T-helper 1 cell treated with Interleukin-12 subunit alpha and Interleukin-12 subunit beta and Interleukin-4 antibody, amounts not matched to agents 30 μg/mL and 1 μg/mL, for 36 hours (primary cell): ENCODE measurements around the gene COL9A2.
"Not testable (repeated sequence)": the region's sequence is repeated elsewhere in the genome, so short reads cannot be mapped to it uniquely, and the experiment has no call there.

Source experiments
- H3K27ac Mint-ChIP-seq: one replicate; pipeline ENCODE4 v1.8.0; 2021; ENCODE audit warnings: mild to moderate bottlenecking, mixed read lengths
- H3K27me3 Mint-ChIP-seq: one replicate; pipeline ENCODE4 v1.8.0; 2021; ENCODE audit warnings: low read depth, mixed read lengths
- H3K36me3 Mint-ChIP-seq: one replicate; pipeline ENCODE4 v1.8.0; 2021; ENCODE audit warnings: low read depth, mixed read lengths
- H3K4me1 Mint-ChIP-seq: one replicate; pipeline ENCODE4 v1.8.0; 2021; ENCODE audit warnings: low read depth, mixed read lengths
- H3K4me3 Mint-ChIP-seq: one replicate; pipeline ENCODE4 v1.8.0; 2021; ENCODE audit warnings: mild to moderate bottlenecking, moderate library complexity, mixed read lengths
- H3K9me3 Mint-ChIP-seq: one replicate; pipeline ENCODE4 v1.8.0; 2021; ENCODE audit warnings: mixed read lengths

COL9A2 gene

DNA sequence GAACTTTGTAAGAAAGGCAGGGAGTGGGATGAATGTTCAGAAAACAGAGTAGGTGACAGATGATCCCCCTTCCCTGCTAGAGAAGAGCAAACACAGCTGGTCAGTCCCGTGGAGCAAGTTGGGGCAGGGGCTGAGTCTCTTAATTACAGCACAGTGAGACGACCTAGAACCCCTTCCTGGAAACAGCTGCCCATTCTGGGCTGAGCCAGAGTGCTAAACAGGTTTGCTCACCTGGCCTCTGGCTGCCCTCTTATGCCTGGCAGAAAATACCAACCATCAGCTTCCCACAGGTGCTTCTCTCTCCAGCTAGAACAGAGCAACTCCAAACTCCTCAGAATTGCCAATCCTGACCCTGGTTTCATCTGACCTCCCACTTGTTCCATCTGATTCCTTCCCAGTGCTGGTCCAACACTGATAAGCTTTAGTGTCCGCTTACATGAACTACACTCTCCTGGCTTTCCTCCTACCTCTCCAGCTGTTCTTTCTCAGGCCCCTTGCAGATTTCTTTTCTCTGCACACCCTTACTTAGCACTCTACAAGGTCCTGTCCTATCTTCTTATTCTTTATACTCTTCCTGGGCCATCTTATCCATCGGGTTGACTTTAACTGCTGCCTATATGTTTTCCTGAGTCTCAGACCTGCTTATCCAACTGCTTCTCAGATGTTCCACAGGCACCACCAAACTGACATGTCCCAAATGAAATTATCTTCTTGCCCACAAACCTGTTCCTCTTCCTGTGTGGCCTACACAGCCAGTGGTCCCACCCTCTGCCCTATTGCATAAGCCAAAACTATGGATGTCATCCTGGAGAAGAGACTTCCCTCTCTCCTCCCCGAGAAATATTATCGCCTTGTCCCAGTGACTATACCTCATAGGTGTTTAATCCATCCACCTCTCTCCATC, 22.6 kb upstream of the COL9A2 start:
- no peaks in the 10 kb centered on the region for H3K27me3 Mint-ChIP-seq
- peaks cover 2% of the 10 kb centered on the region for H3K36me3 Mint-ChIP-seq
- peak overlapping the region; percentile 31 for H3K4me3 Mint-ChIP-seq
- no peaks in the 10 kb centered on the region for H3K9me3 Mint-ChIP-seq
- H3K27ac Mint-ChIP-seq: peak overlapping the region; percentile 96
- H3K4me1 Mint-ChIP-seq: peaks cover 50% of the 10 kb centered on the region

DNA sequence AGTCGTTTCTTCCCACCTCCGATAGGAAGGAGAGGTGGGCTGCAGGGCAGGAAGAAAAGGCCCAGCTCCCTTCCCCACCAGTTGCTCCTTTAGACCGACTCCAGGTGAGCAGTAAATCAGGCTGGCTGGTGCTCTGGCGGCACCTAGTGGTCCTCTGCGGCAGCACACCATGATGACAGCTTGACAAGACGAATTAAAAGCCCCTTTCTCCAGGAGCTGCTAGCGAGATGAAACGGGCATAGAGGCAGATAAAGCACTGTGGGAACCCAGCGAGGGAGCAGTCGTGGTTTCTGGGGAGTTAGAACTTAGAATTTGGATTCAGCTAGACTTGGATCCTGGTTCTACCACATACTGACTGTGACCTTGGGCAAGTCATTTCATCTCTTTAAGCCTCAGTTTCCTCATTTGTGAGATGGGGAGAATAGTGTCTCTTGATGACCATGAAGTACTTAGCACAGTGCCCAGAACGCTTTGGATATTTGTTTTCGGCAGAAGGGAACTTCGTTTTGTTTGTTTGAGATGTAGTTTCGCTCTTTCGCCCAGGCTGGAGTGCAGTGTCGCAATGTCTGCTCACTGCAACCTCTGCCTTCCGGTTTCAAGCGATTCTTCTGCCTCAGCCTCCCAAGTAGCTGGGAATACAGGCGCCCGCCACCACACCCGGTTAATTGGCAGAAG, 21.8 kb upstream of the COL9A2 start:
- peaks cover 2% of the 10 kb centered on the region for H3K36me3 Mint-ChIP-seq
- H3K9me3 Mint-ChIP-seq: no peaks in the 10 kb centered on the region
- H3K27ac Mint-ChIP-seq: peak overlapping the region; percentile 87
- H3K4me3 Mint-ChIP-seq: peak overlapping the region; percentile 68
- no peaks in the 10 kb centered on the region for H3K27me3 Mint-ChIP-seq
- peaks cover 43% of the 10 kb centered on the region for H3K4me1 Mint-ChIP-seq

GRCh38 chr1:40337443-40337842, 20.4 kb upstream of the COL9A2 start:
- H3K4me3 Mint-ChIP-seq: no peak overlapping the region
- no peaks in the 10 kb centered on the region for H3K27me3 Mint-ChIP-seq
- no peaks in the 10 kb centered on the region for H3K9me3 Mint-ChIP-seq
- H3K27ac Mint-ChIP-seq: no peak overlapping the region
- peaks cover 35% of the 10 kb centered on the region for H3K4me1 Mint-ChIP-seq
- peaks cover 2% of the 10 kb centered on the region for H3K36me3 Mint-ChIP-seq

DNA sequence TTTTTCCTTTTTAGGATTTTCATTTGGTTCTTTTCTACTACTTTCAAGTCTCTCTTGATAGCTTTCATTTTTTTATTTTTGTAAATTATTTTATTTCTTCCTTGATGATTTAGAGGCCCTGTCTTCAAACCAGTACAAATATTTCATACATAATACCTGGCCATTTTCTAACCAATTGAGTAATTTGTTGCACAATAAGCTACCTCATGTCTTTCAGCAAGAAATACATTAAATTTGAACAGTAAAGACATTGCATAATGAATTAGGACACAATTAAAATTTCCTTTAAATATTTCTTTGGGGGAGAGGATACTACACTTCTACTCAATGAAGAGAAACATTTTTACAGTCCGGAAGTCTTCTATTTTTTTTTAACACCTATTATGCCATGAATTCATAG, 15.6 kb upstream of the COL9A2 start:
- Mint-ChIP-seq H3K4me3 (no peak overlapping the region), H3K27ac (no peak overlapping the region), H3K27me3 (no peaks in the 10 kb centered on the region), H3K4me1 (no peaks in the 10 kb centered on the region), H3K36me3 (no peaks in the 10 kb centered on the region), H3K9me3 (no peaks in the 10 kb centered on the region)

- H3K4me1 Mint-ChIP-seq, H3K27ac Mint-ChIP-seq, H3K27me3 Mint-ChIP-seq, H3K9me3 Mint-ChIP-seq, H3K4me3 Mint-ChIP-seq, H3K36me3 Mint-ChIP-seq: not testable (repeated sequence)
These were observed 14.3 kb upstream of the COL9A2 start for GRCh38 chr1:40331403-40331802.

- Mint-ChIP-seq H3K27me3 (peaks cover 36% of the 10 kb centered on the region), H3K36me3 (peaks cover 8% of the 10 kb centered on the region), H3K27ac (no peak overlapping the region), H3K9me3 (no peaks in the 10 kb centered on the region), H3K4me1 (peaks cover 26% of the 10 kb centered on the region), H3K4me3 (no peak overlapping the region)
These were observed 2.0 kb upstream of the COL9A2 start for GRCh38 chr1:40318970-40319621.

GRCh38 chr1:40318476-40318875, 1.4 kb upstream of the COL9A2 start:
- Mint-ChIP-seq H3K9me3 (no peaks in the 10 kb centered on the region), H3K36me3 (peaks cover 8% of the 10 kb centered on the region), H3K4me1 (peaks cover 30% of the 10 kb centered on the region), H3K27me3 (peaks cover 30% of the 10 kb centered on the region), H3K27ac (peak overlapping the region; percentile 23), H3K4me3 (no peak overlapping the region)

- H3K4me3 Mint-ChIP-seq: peak overlapping the region; percentile 66
- H3K9me3 Mint-ChIP-seq: no peaks in the 10 kb centered on the region
- peaks cover 37% of the 10 kb centered on the region for H3K4me1 Mint-ChIP-seq
- H3K36me3 Mint-ChIP-seq: peaks cover 8% of the 10 kb centered on the region
- H3K27ac Mint-ChIP-seq: peak overlapping the region; percentile 61
- H3K27me3 Mint-ChIP-seq: peaks cover 28% of the 10 kb centered on the region
These were observed 448 bp upstream of the COL9A2 start for GRCh38 chr1:40317394-40318074.

DNA sequence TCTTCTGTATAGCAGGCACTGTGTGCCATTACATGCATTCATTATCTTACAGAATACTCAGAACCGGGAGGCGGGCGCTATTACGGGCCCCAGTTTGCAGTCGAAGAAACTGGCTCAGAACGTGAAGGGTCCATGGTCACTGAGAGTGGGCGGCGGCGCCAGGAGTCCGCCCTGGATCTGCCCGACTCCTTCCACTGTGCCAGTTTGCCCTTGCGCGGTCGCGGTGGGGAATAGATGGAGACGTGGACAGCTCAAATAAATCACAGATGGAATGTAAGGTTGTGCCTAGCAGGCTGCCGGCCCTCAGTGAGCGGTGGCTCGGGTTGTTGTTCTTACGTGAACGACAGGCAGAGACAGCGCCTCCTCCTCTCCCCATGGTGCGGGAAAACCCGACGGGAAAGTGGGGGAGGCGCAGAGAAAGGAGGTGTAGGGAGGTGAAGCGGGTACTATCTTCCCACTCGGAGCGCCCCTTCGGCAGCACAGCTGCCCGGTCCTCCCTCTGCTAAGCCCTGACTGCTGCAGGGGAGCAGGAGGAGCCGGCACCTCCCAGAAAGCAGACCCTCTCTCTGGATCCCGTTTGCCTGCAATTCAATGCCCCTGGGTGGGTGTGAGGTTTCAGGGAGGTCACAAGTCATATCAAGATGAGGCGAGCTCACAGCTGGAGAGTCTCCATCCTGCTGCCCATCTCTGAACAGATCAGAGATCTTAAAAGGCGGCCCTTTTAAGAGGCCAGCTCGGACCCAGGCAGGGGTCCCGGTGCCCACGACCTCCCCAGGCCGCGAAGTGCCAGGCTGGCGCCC, 1.1 kb downstream of the COL9A2 start:
- H3K27ac Mint-ChIP-seq: peak overlapping the region; percentile 54
- peaks cover 43% of the 10 kb centered on the region for H3K4me1 Mint-ChIP-seq

GRCh38 chr1:40315239-40315794, 1.8 kb downstream of the COL9A2 start:
- Mint-ChIP-seq H3K36me3 (peaks cover 8% of the 10 kb centered on the region), H3K27ac (peak overlapping the region; percentile 45), H3K4me3 (peak overlapping the region; percentile 80), H3K4me1 (peaks cover 45% of the 10 kb centered on the region), H3K9me3 (no peaks in the 10 kb centered on the region), H3K27me3 (peaks cover 28% of the 10 kb centered on the region)

More for the DNA sequence above, 1.1 kb downstream of the COL9A2 start:
- Mint-ChIP-seq H3K4me3 (peak overlapping the region; percentile 80), H3K27me3 (peaks cover 28% of the 10 kb centered on the region), H3K36me3 (peaks cover 8% of the 10 kb centered on the region), H3K9me3 (no peaks in the 10 kb centered on the region)

- peaks cover 28% of the 10 kb centered on the region for H3K27me3 Mint-ChIP-seq
- peaks cover 45% of the 10 kb centered on the region for H3K4me1 Mint-ChIP-seq
- H3K4me3 Mint-ChIP-seq: peak overlapping the region; percentile 80
- peaks cover 8% of the 10 kb centered on the region for H3K36me3 Mint-ChIP-seq
- no peaks in the 10 kb centered on the region for H3K9me3 Mint-ChIP-seq
- no peak overlapping the region for H3K27ac Mint-ChIP-seq
These were observed 2.3 kb downstream of the COL9A2 start for GRCh38 chr1:40314721-40315238.

DNA sequence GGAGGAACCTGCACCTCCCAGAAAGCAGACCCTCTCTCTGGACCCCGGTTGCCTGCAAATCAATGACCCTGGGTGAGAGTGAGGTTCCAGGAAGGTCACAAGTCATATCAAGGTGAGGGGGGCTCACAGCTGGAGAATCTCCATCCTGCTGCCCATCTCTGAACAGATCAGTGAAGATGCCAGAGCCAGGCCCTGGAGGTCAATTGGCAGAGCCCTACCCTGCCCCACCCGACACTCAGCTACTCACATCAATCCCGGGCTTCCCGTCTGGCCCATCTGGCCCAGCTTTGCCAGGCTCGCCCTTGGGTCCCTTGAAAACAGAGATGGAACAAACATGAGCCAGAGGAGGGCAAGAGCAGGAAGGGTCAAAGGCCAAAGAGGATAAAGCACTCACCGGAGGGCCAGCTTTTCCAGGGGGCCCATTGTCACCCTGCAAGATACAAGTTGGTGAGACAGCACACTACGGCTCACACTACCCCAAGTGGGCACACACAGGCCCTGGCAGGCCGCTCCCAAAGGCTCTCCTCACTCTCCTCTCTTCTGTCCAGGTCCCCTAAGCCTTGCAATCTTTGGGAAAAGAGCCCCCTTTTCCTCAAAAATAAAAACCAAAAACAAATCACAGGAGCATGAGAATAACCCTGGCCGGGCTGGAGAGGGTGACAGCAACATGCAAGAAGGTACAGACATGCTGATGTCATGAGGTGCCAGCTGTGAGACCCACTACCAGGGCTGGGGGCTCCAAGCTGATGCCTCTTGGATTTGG, 2.9 kb downstream of the COL9A2 start:
- Mint-ChIP-seq H3K36me3 (peaks cover 8% of the 10 kb centered on the region), H3K4me3 (peak overlapping the region; percentile 45), H3K9me3 (no peaks in the 10 kb centered on the region), H3K4me1 (peaks cover 43% of the 10 kb centered on the region), H3K27me3 (peaks cover 24% of the 10 kb centered on the region), H3K27ac (no peak overlapping the region)
